Glomerular visceral epithelial cell (primary cell): ENCODE data around the gene ANKRD63.

Source experiments
- DNase-seq: peaks from one replicate; pipeline ENCODE4 v3.0.0-alpha.2; 2016; ENCODE audit errors: extremely low spot score

The ANKRD63 gene

GRCh38 chr15:40242601-40243000 is 40.3 kb downstream of the ANKRD63 start:
- no peak for DNase-seq

GRCh38 chr15:40242213-40242599 is 40.7 kb downstream of the ANKRD63 start:
- DNase-seq, result no peak

- no peak for DNase-seq
These were observed 41.3 kb downstream of the ANKRD63 start for GRCh38 chr15:40241269-40242212.

- DNase-seq, result no peak
These were observed 42.1 kb downstream of the ANKRD63 start for GRCh38 chr15:40240619-40241221.

GRCh38 chr15:40239693-40240618 is 42.9 kb downstream of the ANKRD63 start:
- no peak for DNase-seq

GRCh38 chr15:40239404-40239692 is 43.5 kb downstream of the ANKRD63 start:
- DNase-seq, result no peak

GRCh38 chr15:40238532-40239403 is 44.1 kb downstream of the ANKRD63 start, which contains the start of gene PAK6:
Gene PAK6 (plus strand): TSS chr15:40239063. CDS start chr15:40264786, 25,723 bp downstream.
- DNase-seq, result peak; percentile 76

GRCh38 chr15:40235201-40235885 is 47.5 kb downstream of the ANKRD63 start:
- no peak for DNase-seq

GRCh38 chr15:40234783-40235182 is 48.1 kb downstream of the ANKRD63 start:
- no peak for DNase-seq

- DNase-seq, result no peak
These were observed 48.9 kb downstream of the ANKRD63 start for GRCh38 chr15:40233727-40234577.

GRCh38 chr15:40232625-40233070 is 50.2 kb downstream of the ANKRD63 start:
- no peak for DNase-seq
